ENCODE measurements around the gene SEMA6B.

SEMA6B gene

DNA sequence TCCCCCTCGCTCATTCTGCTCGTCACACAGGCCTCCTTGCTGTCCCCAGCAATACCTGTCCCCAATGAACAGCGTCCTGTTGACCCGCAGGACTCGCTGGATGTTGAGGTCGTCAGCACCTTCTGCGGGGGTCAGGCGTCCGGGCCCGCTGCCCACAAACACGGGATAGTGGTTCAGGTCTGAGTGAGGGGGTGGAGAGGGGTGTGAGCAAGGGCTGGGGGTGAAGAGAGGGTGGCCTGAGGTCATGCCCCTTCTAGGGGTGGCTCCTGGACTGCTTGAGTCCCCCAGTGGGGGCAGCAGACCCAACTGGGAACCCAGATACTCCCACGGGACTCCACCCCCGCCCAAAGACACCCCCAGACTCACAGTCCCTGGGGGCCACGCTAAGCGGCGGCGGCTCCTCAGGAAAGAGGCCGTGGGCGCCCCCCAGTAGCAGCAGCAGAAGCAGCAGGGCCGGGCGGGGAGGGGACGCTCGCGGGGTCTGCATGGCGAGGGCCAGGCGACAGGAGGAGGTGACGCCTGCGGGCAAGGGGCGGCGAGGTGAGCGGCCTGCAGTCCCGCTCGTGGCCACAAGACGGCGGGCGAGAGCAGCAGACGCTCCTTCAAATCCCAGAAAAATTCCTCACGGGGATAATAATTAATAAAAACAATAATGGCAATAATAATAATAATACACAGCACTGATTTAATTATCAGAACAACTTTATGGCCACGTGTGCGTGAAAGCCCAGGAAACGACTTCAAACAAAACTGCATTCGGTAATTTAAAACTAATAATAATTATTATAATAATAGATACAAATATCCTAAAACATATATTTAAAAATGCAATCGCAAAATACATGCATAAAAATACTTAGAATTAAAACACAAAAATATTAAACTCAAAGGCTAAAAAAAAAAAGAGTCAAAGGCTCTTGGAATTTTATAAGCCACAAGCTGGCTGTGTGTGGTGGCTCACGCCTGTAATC is 1.2 kb downstream of the SEMA6B start:
- DNase-seq (ENCODE audit: low read depth), result peak; percentile 29
- TF ChIP-seq, protein P1, sequence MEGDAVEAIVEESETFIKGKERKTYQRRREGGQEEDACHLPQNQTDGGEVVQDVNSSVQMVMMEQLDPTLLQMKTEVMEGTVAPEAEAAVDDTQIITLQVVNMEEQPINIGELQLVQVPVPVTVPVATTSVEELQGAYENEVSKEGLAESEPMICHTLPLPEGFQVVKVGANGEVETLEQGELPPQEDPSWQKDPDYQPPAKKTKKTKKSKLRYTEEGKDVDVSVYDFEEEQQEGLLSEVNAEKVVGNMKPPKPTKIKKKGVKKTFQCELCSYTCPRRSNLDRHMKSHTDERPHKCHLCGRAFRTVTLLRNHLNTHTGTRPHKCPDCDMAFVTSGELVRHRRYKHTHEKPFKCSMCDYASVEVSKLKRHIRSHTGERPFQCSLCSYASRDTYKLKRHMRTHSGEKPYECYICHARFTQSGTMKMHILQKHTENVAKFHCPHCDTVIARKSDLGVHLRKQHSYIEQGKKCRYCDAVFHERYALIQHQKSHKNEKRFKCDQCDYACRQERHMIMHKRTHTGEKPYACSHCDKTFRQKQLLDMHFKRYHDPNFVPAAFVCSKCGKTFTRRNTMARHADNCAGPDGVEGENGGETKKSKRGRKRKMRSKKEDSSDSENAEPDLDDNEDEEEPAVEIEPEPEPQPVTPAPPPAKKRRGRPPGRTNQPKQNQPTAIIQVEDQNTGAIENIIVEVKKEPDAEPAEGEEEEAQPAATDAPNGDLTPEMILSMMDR (IDR thresholded peaks at IDR 0.05; ENCODE audit: low read length, missing control alignments), result peak; percentile 89
- H3K4me3 ChIP-seq (replicated peaks; ENCODE audit: low read depth, low read length), result peak overlapping the region; percentile 49

DNA sequence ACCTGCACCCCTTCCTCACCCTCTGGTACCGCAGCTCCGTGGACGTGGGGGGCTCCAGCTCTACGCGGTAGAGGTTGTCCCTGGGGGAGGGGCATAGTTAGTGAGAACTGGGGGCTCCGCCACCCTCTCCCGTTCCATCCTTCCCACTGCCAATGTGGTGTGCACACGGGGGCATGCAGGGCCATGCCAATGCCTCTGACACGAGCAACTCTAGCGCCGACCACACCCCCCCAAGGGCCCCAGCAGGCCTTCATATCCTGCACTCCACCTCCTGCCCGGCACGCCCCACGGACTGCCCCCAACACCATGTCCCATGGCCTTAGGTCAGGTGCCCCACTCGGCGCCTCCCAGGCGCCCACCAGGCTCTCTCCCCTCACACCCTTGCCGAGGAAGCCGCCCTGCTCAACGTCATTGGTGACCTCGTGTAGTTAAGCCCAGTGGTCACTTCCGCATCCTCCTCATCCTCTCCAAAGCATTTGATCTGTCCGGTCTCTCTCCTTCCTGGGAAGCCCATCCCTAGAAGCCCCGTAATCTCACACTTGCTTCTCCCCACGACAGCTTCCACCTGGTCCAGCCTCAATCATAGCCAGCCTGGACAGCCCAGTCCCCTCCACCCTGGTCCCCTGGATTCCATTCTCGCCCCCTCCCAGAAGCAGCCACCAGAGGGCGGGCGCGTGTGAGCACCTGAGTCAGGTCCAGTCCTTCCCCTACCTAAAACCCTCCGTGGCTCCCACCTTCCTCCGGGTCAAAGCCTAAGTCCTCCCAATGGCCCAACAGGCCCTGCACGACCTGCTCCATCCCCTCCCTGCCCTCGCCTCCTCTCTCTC is 2.1 kb downstream of the SEMA6B start:
- TF ChIP-seq, protein P1 (IDR thresholded peaks at IDR 0.05; ENCODE audit: low read length, missing control alignments), result peak; percentile 24
- DNase-seq (ENCODE audit: low read depth), result no peak
- no peak overlapping the region for H3K4me3 ChIP-seq (replicated peaks; ENCODE audit: low read depth, low read length)

DNA sequence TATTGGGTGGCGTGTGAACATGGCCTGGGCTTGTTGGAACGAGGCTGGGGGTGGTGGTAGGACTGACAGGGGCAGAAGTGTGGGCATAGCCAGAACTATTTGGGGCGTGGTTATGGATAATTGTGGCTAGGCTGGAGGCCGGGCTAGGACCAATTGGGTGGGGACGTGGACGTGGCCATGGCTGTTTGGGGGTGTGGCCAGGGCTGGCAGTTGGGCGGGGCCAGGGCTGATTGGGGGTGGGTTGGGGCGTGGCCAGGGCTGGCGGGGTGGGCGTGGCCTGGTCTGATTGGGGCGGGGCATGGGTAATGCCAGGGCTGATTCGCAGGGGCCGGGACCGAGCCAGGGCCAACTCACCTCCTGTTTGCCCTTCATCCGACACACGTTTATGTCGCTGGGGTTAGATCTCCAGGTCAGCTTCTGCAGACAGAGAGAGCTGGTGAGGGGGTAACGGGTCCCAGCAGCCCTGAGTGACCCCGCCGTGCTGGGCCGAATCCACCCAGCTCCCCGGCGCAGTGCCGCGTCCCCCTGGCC is 2.8 kb downstream of the SEMA6B start:
- TF ChIP-seq, protein P1 (IDR thresholded peaks at IDR 0.05; ENCODE audit: low read length, missing control alignments), result no peak
- DNase-seq (ENCODE audit: low read depth), result no peak
- H3K4me3 ChIP-seq (replicated peaks; ENCODE audit: low read depth, low read length), result no peak overlapping the region

DNA sequence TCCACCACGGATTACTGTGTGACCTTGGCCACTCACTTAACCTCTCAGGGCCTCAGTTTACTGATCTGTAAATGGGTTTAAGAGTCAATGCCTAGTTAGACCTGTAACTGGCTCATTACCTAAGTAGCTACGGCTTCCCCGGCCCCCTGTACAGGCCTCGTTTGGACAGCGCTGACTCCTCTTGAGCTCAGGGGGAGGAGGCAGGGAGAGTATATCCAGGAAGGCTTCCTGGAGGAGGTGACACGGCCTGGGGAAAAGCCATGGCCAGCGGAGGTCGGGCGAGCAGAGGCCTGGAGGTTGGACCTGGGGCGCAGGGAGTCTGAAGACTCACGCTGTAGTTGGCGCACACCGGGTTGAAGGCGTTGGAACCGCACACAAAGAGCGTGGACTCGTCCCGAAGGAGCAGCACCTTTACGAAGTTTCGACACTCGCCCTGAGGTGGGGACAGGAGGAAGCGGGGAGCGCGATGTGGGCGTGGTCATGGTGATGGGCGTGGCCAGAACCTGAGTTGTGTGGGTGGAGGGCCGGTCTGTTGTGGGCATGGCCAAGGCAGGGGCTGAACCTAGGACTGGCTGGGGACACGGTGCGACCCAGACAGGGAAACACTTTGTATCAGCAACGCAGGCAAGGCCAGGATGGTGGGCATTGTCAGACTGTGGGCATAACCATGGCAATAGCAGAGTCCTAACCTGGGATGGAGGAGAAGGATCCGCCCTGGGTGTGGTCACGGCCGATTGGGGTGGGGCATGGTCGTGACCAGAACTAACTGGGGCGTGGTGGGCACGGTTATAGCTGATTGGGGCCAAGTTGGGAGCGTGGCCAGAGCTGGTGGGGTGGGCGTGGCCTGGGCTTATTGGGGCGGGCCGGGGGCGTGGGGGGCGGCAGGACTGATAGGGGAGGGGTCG is 3.6 kb downstream of the SEMA6B start:
- no peak for DNase-seq (ENCODE audit: low read depth)
- TF ChIP-seq, protein P1 (IDR thresholded peaks at IDR 0.05; ENCODE audit: low read length, missing control alignments), result no peak
- H3K4me3 ChIP-seq (replicated peaks; ENCODE audit: low read depth, low read length), result no peak overlapping the region

- TF ChIP-seq, protein P1 (IDR thresholded peaks at IDR 0.05; ENCODE audit: low read length, missing control alignments), result no peak
- no peak for DNase-seq (ENCODE audit: low read depth)
- H3K4me3 ChIP-seq (replicated peaks; ENCODE audit: low read depth, low read length), result no peak overlapping the region
Measured at GRCh38 chr19:4554717-4555116, 4.8 kb downstream of the SEMA6B start.

- H3K4me3 ChIP-seq (replicated peaks; ENCODE audit: low read depth, low read length), result no peak overlapping the region
- no peak for DNase-seq (ENCODE audit: low read depth)
- TF ChIP-seq, protein P1 (IDR thresholded peaks at IDR 0.05; ENCODE audit: low read length, missing control alignments), result no peak
Measured at GRCh38 chr19:4553775-4554174, 5.7 kb downstream of the SEMA6B start.
